Measurements from ENCODE around the gene SLC25A43.
"Not testable (repeated sequence)": the region's sequence is repeated elsewhere in the genome, so short reads cannot be mapped to it uniquely, and the experiment has no call there.

The SLC25A43 gene

DNA sequence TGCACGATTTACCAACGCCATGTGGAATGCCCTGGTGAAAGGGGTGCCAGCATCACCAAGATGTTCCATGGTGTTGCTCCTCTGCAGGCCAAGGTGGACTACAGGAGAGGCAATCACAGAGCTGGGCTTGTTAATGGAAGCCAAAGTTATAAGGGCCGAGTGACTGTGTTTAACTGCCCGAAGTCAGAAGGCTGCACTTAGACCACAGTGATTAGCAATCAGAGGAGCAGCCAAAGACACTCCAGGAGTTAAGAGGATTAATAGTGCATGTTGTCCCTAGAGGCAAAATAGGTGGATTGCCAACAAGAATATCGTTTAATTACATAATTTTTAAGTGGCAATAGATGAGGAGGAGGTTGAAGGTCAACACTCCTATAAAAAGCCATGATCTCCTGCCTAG, 22.8 kb upstream of the SLC25A43 start:
- TF ChIP-seq, protein P1, sequence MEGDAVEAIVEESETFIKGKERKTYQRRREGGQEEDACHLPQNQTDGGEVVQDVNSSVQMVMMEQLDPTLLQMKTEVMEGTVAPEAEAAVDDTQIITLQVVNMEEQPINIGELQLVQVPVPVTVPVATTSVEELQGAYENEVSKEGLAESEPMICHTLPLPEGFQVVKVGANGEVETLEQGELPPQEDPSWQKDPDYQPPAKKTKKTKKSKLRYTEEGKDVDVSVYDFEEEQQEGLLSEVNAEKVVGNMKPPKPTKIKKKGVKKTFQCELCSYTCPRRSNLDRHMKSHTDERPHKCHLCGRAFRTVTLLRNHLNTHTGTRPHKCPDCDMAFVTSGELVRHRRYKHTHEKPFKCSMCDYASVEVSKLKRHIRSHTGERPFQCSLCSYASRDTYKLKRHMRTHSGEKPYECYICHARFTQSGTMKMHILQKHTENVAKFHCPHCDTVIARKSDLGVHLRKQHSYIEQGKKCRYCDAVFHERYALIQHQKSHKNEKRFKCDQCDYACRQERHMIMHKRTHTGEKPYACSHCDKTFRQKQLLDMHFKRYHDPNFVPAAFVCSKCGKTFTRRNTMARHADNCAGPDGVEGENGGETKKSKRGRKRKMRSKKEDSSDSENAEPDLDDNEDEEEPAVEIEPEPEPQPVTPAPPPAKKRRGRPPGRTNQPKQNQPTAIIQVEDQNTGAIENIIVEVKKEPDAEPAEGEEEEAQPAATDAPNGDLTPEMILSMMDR (conservative IDR thresholded peaks at IDR 0.05; ENCODE audit: low read length): no peak
- no peak for TF ChIP-seq EZH2phosphoT487 (IDR thresholded peaks at IDR 0.05; ENCODE audit: borderline replicate concordance)
- H3K9me2 ChIP-seq (replicated peaks; ENCODE audit: low read depth, low read length): no peaks in the 10 kb centered on the region
- no peaks in the 10 kb centered on the region for H3K4me1 ChIP-seq (ENCODE audit: insufficient read depth, low read length, poor library complexity, severe bottlenecking)
- H3K27me3 ChIP-seq (ENCODE audit: insufficient read depth, low read length, poor library complexity, severe bottlenecking): no peaks in the 10 kb centered on the region
- no peaks in the 10 kb centered on the region for H3K36me3 ChIP-seq (ENCODE audit: insufficient read depth, low read length)
- no peak overlapping the region for H3K4me2 ChIP-seq (ENCODE audit: low read depth, low read length, poor library complexity, severe bottlenecking)
- no peaks in the 10 kb centered on the region for H4K20me1 ChIP-seq (ENCODE audit: insufficient read depth, low read length, poor library complexity, severe bottlenecking)
- H3K9ac ChIP-seq (ENCODE audit: low read depth, low read length, poor library complexity, severe bottlenecking): no peak overlapping the region
- H3K9me3 ChIP-seq (ENCODE audit: insufficient read depth, low read depth, low read length): no peaks in the 10 kb centered on the region
- no peaks in the 10 kb centered on the region for H3F3A ChIP-seq (ENCODE audit: low read depth)
- H3K79me2 ChIP-seq (ENCODE audit: insufficient read depth, low read length): no peaks in the 10 kb centered on the region
- H3K4me3 ChIP-seq (ENCODE audit: low read length, poor library complexity, severe bottlenecking): no peak overlapping the region
- H2AFZ ChIP-seq (ENCODE audit: low read length): no peak overlapping the region

DNA sequence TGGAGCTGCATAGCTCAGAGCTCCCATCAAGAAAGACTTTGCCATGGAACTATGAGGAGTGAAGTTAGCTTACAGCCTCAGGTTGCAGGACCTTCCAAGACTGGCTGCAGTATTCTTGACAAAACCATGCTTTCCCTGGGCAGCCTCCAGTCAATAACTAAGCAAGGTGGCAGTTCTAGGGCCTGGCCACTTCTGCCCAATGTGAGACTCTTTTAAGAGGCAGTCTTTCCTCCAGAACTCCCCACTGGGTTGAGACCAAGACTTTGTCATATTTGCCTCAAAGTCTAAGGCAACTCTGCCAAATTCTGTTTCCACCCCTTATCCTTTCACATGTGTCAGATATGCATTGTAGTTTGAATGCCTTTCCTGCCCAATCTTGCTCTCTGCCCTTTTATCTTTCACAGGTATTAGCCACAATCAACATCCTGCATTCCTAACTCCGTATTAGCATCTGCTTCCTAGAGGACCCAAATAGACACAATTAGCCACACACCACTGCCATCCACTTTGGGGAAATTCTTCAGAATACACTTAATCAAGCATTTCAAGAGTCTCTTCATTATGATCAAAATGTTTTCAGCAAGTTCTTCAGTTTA, 17.7 kb upstream of the SLC25A43 start:
- Histone ChIP-seq H3K4me1 (ENCODE audit: insufficient read depth, low read length, poor library complexity, severe bottlenecking) (no peaks in the 10 kb centered on the region), H3K9ac (ENCODE audit: low read depth, low read length, poor library complexity, severe bottlenecking) (no peak overlapping the region), H3K79me2 (ENCODE audit: insufficient read depth, low read length) (no peaks in the 10 kb centered on the region), H3K27me3 (ENCODE audit: insufficient read depth, low read length, poor library complexity, severe bottlenecking) (no peaks in the 10 kb centered on the region), H2AFZ (ENCODE audit: low read length) (no peak overlapping the region), H3K4me3 (ENCODE audit: low read length, poor library complexity, severe bottlenecking) (no peak overlapping the region), H3K9me3 (ENCODE audit: insufficient read depth, low read depth, low read length) (no peaks in the 10 kb centered on the region), H3K9me2 (replicated peaks; ENCODE audit: low read depth, low read length) (no peaks in the 10 kb centered on the region), H4K20me1 (ENCODE audit: insufficient read depth, low read length, poor library complexity, severe bottlenecking) (no peaks in the 10 kb centered on the region), H3K4me2 (ENCODE audit: low read depth, low read length, poor library complexity, severe bottlenecking) (no peak overlapping the region), H3F3A (ENCODE audit: low read depth) (no peaks in the 10 kb centered on the region), H3K36me3 (ENCODE audit: insufficient read depth, low read length) (no peaks in the 10 kb centered on the region)
- TF ChIP-seq, protein P1 (conservative IDR thresholded peaks at IDR 0.05; ENCODE audit: low read length): no peak
- TF ChIP-seq EZH2phosphoT487 (IDR thresholded peaks at IDR 0.05; ENCODE audit: borderline replicate concordance): no peak

DNA sequence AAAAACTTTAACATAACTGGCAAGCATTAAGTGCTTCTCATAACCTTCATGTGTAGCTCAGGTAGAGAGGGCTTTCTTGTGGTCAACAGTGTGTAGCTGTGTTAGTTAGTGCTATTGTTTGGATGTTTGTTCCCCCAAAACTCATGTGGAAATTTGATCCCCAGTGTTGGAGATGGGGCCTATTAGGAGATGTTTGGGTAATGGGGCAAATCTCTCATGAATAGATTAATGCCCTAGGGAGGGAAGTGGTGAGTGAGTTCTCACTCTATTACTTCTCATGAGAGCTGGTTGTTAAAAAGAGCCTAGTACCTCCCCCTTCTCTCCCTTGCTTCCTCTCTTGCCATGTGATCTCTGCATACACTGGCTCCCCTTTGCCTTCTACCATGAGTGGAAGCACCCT, 16.5 kb upstream of the SLC25A43 start:
- TF ChIP-seq, protein P1 (conservative IDR thresholded peaks at IDR 0.05; ENCODE audit: low read length): no peak
- no peak for TF ChIP-seq EZH2phosphoT487 (IDR thresholded peaks at IDR 0.05; ENCODE audit: borderline replicate concordance)

DNA sequence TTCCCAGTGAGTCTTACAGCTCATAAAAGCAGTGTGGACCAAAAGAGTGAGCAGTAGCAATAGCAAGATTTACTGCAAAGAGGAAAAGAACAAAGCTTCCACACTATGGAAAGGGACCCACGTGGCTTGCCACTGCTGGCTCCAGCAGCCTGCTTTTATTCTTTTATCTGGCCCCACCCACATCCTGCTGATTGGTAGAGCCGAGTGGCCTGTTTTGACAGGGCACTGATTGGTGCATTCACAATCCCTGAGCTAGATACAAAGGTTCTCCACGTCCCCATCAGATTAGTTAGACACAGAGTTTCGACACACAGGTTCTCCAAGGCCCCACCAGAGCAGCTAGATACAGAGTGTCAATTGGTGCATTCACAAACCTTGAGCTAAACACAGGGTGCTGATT, 12.5 kb upstream of the SLC25A43 start:
- H3K4me2 ChIP-seq (ENCODE audit: low read depth, low read length, poor library complexity, severe bottlenecking): not testable (repeated sequence)

More for the DNA sequence above, 16.5 kb upstream of the SLC25A43 start:
- Histone ChIP-seq H3K4me1 (ENCODE audit: insufficient read depth, low read length, poor library complexity, severe bottlenecking) (no peaks in the 10 kb centered on the region), H3K27me3 (ENCODE audit: insufficient read depth, low read length, poor library complexity, severe bottlenecking) (no peaks in the 10 kb centered on the region), H3K9me2 (replicated peaks; ENCODE audit: low read depth, low read length) (no peaks in the 10 kb centered on the region), H3K9me3 (ENCODE audit: insufficient read depth, low read depth, low read length) (no peaks in the 10 kb centered on the region), H3K79me2 (ENCODE audit: insufficient read depth, low read length) (no peaks in the 10 kb centered on the region), H3F3A (ENCODE audit: low read depth) (no peaks in the 10 kb centered on the region), H2AFZ (ENCODE audit: low read length) (no peak overlapping the region), H3K4me2 (ENCODE audit: low read depth, low read length, poor library complexity, severe bottlenecking) (no peak overlapping the region), H3K9ac (ENCODE audit: low read depth, low read length, poor library complexity, severe bottlenecking) (no peak overlapping the region), H3K36me3 (ENCODE audit: insufficient read depth, low read length) (no peaks in the 10 kb centered on the region), H3K4me3 (ENCODE audit: low read length, poor library complexity, severe bottlenecking) (no peak overlapping the region), H4K20me1 (ENCODE audit: insufficient read depth, low read length, poor library complexity, severe bottlenecking) (no peaks in the 10 kb centered on the region)

DNA sequence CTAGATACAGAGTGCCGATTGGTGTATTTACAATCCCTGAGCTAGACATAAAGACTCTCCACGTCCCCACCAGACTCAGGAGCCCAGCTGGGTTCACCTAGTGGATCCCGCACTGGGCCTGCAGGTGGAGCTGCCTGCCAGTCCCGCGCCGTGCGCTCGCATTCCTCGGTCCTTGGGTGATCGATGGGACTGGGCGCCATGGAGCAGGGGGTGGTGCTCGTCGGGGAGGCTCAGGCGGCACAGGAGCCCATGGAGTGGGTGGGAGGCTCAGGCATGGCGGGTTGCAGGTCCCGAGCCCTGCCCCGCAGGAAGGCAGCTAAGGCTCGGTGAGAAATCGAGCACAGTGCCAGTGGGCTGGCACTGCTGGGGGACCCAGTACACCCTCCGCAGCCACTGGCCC, 11.7 kb upstream of the SLC25A43 start:
- not testable (repeated sequence) for H3K9me3 ChIP-seq (ENCODE audit: insufficient read depth, low read depth, low read length); H3K4me2 ChIP-seq (ENCODE audit: low read depth, low read length, poor library complexity, severe bottlenecking); H3F3A ChIP-seq (ENCODE audit: low read depth); H3K9me2 ChIP-seq (replicated peaks; ENCODE audit: low read depth, low read length); H3K27me3 ChIP-seq (ENCODE audit: insufficient read depth, low read length, poor library complexity, severe bottlenecking); H2AFZ ChIP-seq (ENCODE audit: low read length); H3K4me1 ChIP-seq (ENCODE audit: insufficient read depth, low read length, poor library complexity, severe bottlenecking); H3K36me3 ChIP-seq (ENCODE audit: insufficient read depth, low read length); H3K79me2 ChIP-seq (ENCODE audit: insufficient read depth, low read length); H3K4me3 ChIP-seq (ENCODE audit: low read length, poor library complexity, severe bottlenecking); H4K20me1 ChIP-seq (ENCODE audit: insufficient read depth, low read length, poor library complexity, severe bottlenecking); H3K9ac ChIP-seq (ENCODE audit: low read depth, low read length, poor library complexity, severe bottlenecking)

More for the DNA sequence above, 12.5 kb upstream of the SLC25A43 start:
- H3K36me3 ChIP-seq (ENCODE audit: insufficient read depth, low read length); H3K4me3 ChIP-seq (ENCODE audit: low read length, poor library complexity, severe bottlenecking); H3K9ac ChIP-seq (ENCODE audit: low read depth, low read length, poor library complexity, severe bottlenecking); H3K4me1 ChIP-seq (ENCODE audit: insufficient read depth, low read length, poor library complexity, severe bottlenecking); H3K9me2 ChIP-seq (replicated peaks; ENCODE audit: low read depth, low read length); H3K9me3 ChIP-seq (ENCODE audit: insufficient read depth, low read depth, low read length); H3K27me3 ChIP-seq (ENCODE audit: insufficient read depth, low read length, poor library complexity, severe bottlenecking); H4K20me1 ChIP-seq (ENCODE audit: insufficient read depth, low read length, poor library complexity, severe bottlenecking); H3F3A ChIP-seq (ENCODE audit: low read depth); H2AFZ ChIP-seq (ENCODE audit: low read length); H3K79me2 ChIP-seq (ENCODE audit: insufficient read depth, low read length): not testable (repeated sequence)
